ENCODE data around the gene CD247.

GRCh38 chr1:167563579-167564246 lies 45.4 kb upstream of the CD247 start:
- TF ChIP-seq CTCF (conservative IDR thresholded peaks at IDR 0.05; ENCODE audit: low read depth, low read length), result no peak
- TF ChIP-seq EZH2 (IDR thresholded peaks at IDR 0.05; ENCODE audit: borderline replicate concordance, low read depth, low read length, poor library complexity, severe bottlenecking), result no peak
